GM12891 (cell line): ENCODE data around the gene HDAC4.
A peak's percentile ranks its signal among the peaks of the same experiment; 100 is the strongest.

ENCODE experiments used
- DNase-seq: peaks from one replicate; pipeline ENCODE4 v3.0.0; 2011; ENCODE audit warnings: low spot score; ENCODE audit not compliant: insufficient read length
- FAIRE-seq: peaks from 2 replicates; lab custom pipeline; 2011; peaks lifted over from hg19 to GRCh38; lab: Jason Lieb, UNC
- PAX5 ChIP-seq: IDR thresholded peaks from 2 replicates; pipeline ENCODE4 v1.6.1; 2011; ENCODE audit warnings: low read length, moderate library complexity, mild to moderate bottlenecking; ENCODE audit not compliant: insufficient read depth, severe bottlenecking
- POLR2A ChIP-seq: IDR thresholded peaks from 2 replicates; pipeline ENCODE4 v1.6.1; 2011; ENCODE audit warnings: low read depth, low read length, control low read depth
- POLR2AphosphoS5 ChIP-seq: IDR thresholded peaks from 2 replicates; pipeline ENCODE4 v1.6.1; 2011; ENCODE audit warnings: low read depth, low read length, control low read depth
- POU2F2 ChIP-seq: IDR thresholded peaks from 2 replicates; pipeline ENCODE4 v1.6.1; 2011; ENCODE audit warnings: low read depth, mild to moderate bottlenecking, control low read depth, low read length, moderate library complexity
- SPI1 ChIP-seq: IDR thresholded peaks from 2 replicates; pipeline ENCODE4 v1.6.1; 2011; ENCODE audit warnings: low read depth, low read length, control low read depth
- TAF1 ChIP-seq: IDR thresholded peaks from 2 replicates; pipeline ENCODE4 v1.6.1; 2011; ENCODE audit warnings: low read depth, low read length, control low read depth

The HDAC4 gene

GRCh38 chr2:239409976-239410375 lies 9.2 kb upstream of the HDAC4 start:
- TF ChIP-seq SPI1, result no peak
- no peak for TF ChIP-seq POLR2A
- TF ChIP-seq PAX5, result no peak
- no peak for TF ChIP-seq POLR2AphosphoS5
- no peak for TF ChIP-seq POU2F2
- no peak for TF ChIP-seq TAF1
- no peak for DNase-seq
- FAIRE-seq, result no peak

DNA sequence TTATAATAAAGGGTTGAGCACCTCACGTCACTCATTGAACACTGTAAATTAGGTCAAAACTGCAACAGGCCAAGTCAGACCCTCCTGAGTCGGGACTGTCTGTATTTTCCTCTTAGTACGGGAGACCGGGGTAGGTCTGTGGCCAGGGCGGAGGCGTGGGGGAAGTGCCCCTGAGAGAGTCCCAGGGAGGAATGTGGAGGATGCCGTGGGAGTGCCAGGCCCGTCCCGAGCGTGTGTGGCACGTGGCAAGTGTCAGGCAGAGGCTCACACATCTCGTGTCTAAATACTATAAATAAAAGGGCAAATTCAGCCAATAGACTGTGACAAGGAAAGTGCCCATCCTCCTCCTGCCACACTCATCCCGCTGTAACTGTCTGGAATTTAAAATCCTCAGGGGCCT lies 6.3 kb upstream of the HDAC4 start:
- FAIRE-seq (no peak), DNase-seq (no peak)
- TF ChIP-seq POU2F2 (no peak), TAF1 (no peak), POLR2AphosphoS5 (no peak), PAX5 (no peak), POLR2A (no peak), SPI1 (no peak)

- no peak for DNase-seq
- FAIRE-seq, result no peak
- no peak for TF ChIP-seq POU2F2
- TF ChIP-seq POLR2A, result no peak
- no peak for TF ChIP-seq SPI1
- no peak for TF ChIP-seq POLR2AphosphoS5
- no peak for TF ChIP-seq PAX5
- no peak for TF ChIP-seq TAF1
Measured at GRCh38 chr2:239406316-239406995, 5.6 kb upstream of the HDAC4 start.

- no peak for FAIRE-seq
- TF ChIP-seq TAF1, result no peak
- TF ChIP-seq POLR2A, result no peak
- no peak for DNase-seq
Measured at GRCh38 chr2:239405071-239405470, 4.3 kb upstream of the HDAC4 start.

- no peak for FAIRE-seq
- TF ChIP-seq TAF1, result no peak
- no peak for TF ChIP-seq POLR2AphosphoS5
- TF ChIP-seq SPI1, result no peak
- no peak for TF ChIP-seq POLR2A
- no peak for TF ChIP-seq PAX5
- TF ChIP-seq POU2F2, result no peak
- DNase-seq, result no peak
Measured at GRCh38 chr2:239402666-239403065, 1.8 kb upstream of the HDAC4 start.

GRCh38 chr2:239401881-239402233 lies 1.0 kb upstream of the HDAC4 start:
- TF ChIP-seq SPI1 (no peak), POU2F2 (no peak), POLR2A (no peak; the same call in 1 of the 2 replicates), PAX5 (no peak), POLR2AphosphoS5 (no peak), TAF1 (no peak)
- DNase-seq (peak; percentile 52), FAIRE-seq (no peak)

GRCh38 chr2:239401067-239401880 lies 454 bp upstream of the HDAC4 start:
- peak; percentile 100 for FAIRE-seq
- peak; percentile 98 for DNase-seq
- TF ChIP-seq TAF1, result peak; percentile 96
- peak; percentile 96 for TF ChIP-seq POLR2AphosphoS5
- peak; percentile 51 for TF ChIP-seq POU2F2
- no peak for TF ChIP-seq SPI1
- no peak for TF ChIP-seq PAX5
- TF ChIP-seq POLR2A, result peak; percentile 95

- DNase-seq (no peak), FAIRE-seq (peak; percentile 61)
- TF ChIP-seq POU2F2 (no peak), POLR2AphosphoS5 (no peak), PAX5 (no peak), TAF1 (no peak), SPI1 (no peak), POLR2A (no peak)
Measured at GRCh38 chr2:239399921-239400595, 762 bp downstream of the HDAC4 start.

DNA sequence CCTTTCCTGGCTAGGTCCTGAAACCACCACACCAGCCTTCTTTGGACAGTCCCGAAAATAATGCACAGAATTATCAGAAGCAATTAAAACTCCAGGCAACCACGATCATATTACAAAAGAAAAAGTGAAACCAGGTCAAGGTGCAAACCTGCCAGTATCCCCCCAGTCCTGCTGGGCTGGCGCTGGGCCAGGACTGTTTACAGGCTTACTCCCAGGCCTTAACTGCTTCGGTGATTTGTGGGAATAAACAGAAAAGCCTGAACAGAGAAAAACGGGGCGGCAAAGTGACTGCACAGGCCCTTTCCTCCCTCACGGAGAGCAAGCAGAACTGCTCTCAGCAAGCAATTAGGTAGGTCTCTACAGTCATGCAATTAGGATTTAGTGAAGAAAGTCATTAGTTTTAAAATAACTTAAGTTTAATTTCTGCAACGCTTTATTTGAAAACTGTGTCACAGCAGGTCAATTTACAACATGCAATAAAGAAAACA lies 1.3 kb downstream of the HDAC4 start:
- FAIRE-seq (no peak), DNase-seq (no peak)
- TF ChIP-seq POLR2AphosphoS5 (no peak), TAF1 (no peak), SPI1 (no peak), POLR2A (no peak)

DNA sequence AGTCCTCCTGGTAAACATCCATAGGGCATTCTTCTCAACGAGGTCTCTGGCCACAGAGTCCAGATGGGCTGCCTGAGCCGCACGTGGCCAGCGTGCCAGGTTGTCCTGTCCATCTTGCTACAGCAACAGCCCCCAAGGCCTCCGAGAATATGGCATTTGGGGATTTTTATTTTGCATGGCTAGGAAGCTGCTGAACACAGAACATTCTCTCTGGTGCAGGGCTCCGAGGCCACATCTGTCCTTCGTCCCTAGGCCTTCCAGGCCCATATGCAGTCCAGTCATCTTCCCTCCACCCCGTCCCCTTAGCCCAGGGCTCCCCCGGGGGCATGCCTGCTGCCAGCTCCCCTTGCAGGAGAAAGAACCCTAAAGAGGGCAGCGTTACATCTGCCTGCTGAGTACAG lies 2.3 kb downstream of the HDAC4 start:
- no peak for FAIRE-seq

More for the DNA sequence above, 2.3 kb downstream of the HDAC4 start:
- TF ChIP-seq POU2F2 (no peak), POLR2A (no peak)
- no peak for DNase-seq
